GM19452 (cell line): Measurements from ENCODE around the gene UBAP2.

Experiments
- ATAC-seq: cut with Tn5 transposase; IDR thresholded peaks from one replicate; pipeline ENCODE4 v1.9.1; 2021; ENCODE audit not compliant: unreplicated experiment

Gene UBAP2

DNA sequence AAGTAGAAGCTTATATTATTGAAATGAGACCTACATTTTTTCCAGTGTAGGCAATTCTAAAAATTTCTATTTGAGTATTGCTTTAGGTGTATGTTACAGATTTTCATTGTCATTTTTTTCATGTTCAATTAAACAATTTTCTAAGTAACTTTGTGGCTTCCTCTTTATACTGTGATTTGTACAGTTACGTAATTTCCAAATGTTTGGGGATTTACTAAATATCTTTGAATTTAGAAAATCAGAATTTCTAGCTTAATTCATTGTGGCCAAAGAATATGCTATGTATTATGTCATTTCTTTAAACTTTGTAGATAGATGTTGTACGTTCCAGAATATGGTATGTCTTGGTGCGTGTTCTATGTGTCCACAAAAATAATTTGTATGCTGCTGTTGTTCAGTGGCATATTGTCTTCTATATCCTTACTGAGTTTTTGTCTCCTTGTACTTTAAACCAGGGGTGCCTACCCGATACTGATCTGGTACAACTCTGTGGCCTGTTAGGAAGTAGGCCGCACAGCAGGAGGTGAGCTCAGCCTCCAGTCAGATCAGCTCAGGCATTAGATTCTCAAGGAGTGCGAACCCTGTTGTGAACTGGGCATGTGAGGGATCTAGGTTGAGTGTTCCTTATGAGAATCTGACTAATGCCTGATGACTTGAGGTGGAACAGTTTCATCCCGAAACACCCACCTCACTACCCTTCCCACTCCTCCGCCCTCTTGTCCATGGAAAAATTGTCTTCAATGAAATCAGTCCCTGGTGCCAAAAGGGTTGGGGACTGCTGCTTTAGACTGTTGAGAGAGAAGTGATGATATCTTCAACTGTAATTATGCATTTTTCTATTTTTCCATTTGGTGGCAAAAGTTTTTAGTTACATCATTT, 168.2 kb downstream of the UBAP2 start:
- ATAC-seq = no peak

DNA sequence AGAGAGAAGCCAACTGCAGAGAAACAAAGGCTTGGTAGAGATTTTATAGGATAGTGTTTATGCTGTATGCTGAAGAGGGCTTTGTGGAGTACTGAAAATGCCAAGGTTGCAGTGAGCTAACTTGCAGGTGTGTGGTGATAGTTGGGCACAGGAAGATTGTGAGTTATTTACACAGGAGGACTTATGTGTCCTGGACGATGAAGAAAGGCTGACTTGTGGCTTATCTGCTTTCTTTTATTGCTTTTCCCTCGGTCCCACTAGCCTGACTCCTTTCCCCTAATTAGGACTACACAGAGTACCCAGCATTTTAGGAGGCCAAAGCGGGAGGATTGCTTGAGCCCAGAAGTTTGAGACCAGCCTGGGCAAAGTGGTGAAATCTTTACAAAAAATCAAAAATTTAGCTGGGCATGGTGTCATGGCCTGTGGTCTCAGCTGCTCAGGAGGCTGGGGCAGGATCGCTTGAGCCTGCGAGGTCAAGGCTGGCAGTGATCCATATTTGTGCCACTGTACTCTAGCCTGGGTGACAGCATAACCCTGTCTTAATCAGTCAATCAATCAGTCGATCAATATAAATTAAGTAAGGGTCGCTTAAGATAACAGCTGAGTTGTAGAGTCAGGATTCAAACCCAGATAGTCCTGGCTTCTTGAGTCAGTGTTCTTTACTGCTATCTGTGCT, 169.9 kb downstream of the UBAP2 start:
- no peak for ATAC-seq

DNA sequence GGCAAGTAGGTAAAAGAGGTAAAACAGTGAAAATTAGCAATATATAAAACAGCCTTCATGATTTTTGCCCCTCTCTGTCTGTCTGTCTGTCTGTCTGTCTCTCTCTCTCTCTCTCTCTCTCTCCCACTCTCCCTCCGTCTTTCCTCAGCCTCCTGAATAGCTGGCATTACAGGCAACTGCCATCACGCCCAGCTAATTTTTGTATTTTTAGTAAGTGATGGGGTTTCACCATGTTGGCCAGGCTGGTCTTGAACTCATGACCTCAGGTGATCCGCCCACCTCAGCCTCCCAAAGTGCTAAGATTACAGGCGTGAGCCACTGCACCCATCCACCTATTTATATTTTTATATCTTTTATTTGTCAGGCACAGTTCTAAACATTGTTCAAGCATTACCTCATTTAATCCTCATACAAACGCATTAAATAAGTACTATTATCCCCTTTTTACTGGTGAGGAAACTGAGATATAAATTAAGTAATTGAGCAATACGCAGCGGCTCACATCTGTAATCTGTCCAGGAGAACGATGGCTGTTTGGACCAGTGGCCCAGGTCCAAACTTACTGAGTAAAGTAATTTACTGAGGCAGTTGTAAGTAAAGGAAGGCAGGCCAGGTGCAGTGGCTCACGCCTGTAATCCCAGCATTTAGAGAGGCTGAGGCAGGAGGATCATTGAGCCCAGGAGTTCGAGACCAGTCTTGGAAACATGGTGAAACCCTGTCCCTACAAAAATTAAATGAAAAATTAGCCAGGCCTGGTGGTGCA, 170.8 kb downstream of the UBAP2 start:
- no peak for ATAC-seq
